T47D (cell line): ENCODE measurements around the gene IFNA5.

Experiments used
- DNase-seq, 2 experiments: peaks; one replicate each; pipeline versions ENCODE4 v3.0.0 to v3.0.0-alpha.2; 2011 to 2012; ENCODE audit warnings: low read depth in 1 of 2, low spot score in 1 of 2
- JUND ChIP-seq: IDR thresholded peaks from 2 replicates; pipeline ENCODE4 v1.6.1; 2012; ENCODE audit warnings: low read depth
- in situ Hi-C: cut with HindIII; loops from 2 replicates; pipeline ENCODE4 v1.10.0; 2016; ENCODE audit warnings: low sequenced_read_pairs, low pct_unique_long_range_greater_than_20kb

IFNA5 gene

GRCh38 chr9:21305213-21305612 lies at the start of gene IFNA5:
Gene IFNA5 (minus strand): TSS chr9:21305313. CDS start chr9:21305256, 57 bp downstream.
- TF ChIP-seq JUND = no peak
- in situ Hi-C loops = no loop called here
- DNase-seq = no peak

GRCh38 chr9:21350787-21351186 lies 45.7 kb upstream of the IFNA5 start, which contains the start of gene IFNA6:
Gene IFNA6 (minus strand): TSS chr9:21350887. CDS start chr9:21350887, 0 bp downstream.
- in situ Hi-C loops = no loop called here
- no peak for TF ChIP-seq JUND
- no peak for DNase-seq

- no peak for DNase-seq
- in situ Hi-C loops = no loop called here
- TF ChIP-seq JUND = no peak
Observed at GRCh38 chr9:21348430-21348970, 43.4 kb upstream of the IFNA5 start.

GRCh38 chr9:21340735-21341134 lies 35.6 kb upstream of the IFNA5 start:
- TF ChIP-seq JUND = no peak
- in situ Hi-C loops = no loop called here
- no peak for DNase-seq

- TF ChIP-seq JUND = no peak
- in situ Hi-C loops = no loop called here
- DNase-seq = peak in 1 of 2 experiments; percentile 26
Observed at GRCh38 chr9:21336457-21336856, 31.3 kb upstream of the IFNA5 start.

GRCh38 chr9:21334701-21335632 lies 29.9 kb upstream of the IFNA5 start, which contains the start of gene KLHL9:
Gene KLHL9 (minus strand): TSS chr9:21335404. CDS start chr9:21334859, 545 bp downstream.
- TF ChIP-seq JUND = no peak
- DNase-seq = peak; percentile 88 to 89
- in situ Hi-C loops = no loop called here

GRCh38 chr9:21333226-21333625 lies 28.1 kb upstream of the IFNA5 start:
- in situ Hi-C loops = no loop called here
- TF ChIP-seq JUND = no peak
- DNase-seq = no peak

- no peak for DNase-seq
- TF ChIP-seq JUND = no peak
- in situ Hi-C loops = no loop called here
Observed at GRCh38 chr9:21331676-21332402, 26.7 kb upstream of the IFNA5 start.

- in situ Hi-C loops = no loop called here
- peak in 1 of 2 experiments; percentile 51 for DNase-seq
- no peak for TF ChIP-seq JUND
Observed at GRCh38 chr9:21326526-21327139, 21.5 kb upstream of the IFNA5 start.

GRCh38 chr9:21324047-21324446 lies 18.9 kb upstream of the IFNA5 start:
- in situ Hi-C loops = no loop called here
- TF ChIP-seq JUND = no peak
- no peak for DNase-seq

- in situ Hi-C loops = no loop called here
- DNase-seq = peak in 1 of 2 experiments; percentile 34
- no peak for TF ChIP-seq JUND
Observed at GRCh38 chr9:21322911-21323461, 17.9 kb upstream of the IFNA5 start.

GRCh38 chr9:21320465-21320864 lies 15.4 kb upstream of the IFNA5 start:
- TF ChIP-seq JUND = no peak
- in situ Hi-C loops = no loop called here
- DNase-seq = no peak
